Fibroblast of lung (primary cell): ENCODE results near the gene SELENOS.

Experiments
- CTCF ChIP-seq, 2 donors: IDR thresholded peaks in 1 of 2; conservative IDR thresholded peaks in 1 of 2; 1 replicate in 1 of 2; 2 replicates in 1 of 2; pipeline ENCODE4 v1.5.1; 2011 to 2012; ENCODE audit warnings: low read length in 2 of 2, control low read depth in 1 of 2, inconsistent platforms in 1 of 2, low read depth in 1 of 2, mild to moderate bottlenecking in 1 of 2
- EZH2 ChIP-seq: IDR thresholded peaks from 2 replicates; pipeline ENCODE4 v1.5.1; 2012; ENCODE audit warnings: low read length, control low read depth, mild to moderate bottlenecking; ENCODE audit errors: missing control alignments

GRCh38 chr15:101326462-101327146 lies 49.3 kb upstream of the SELENOS start:
- TF ChIP-seq CTCF (conservative IDR thresholded peaks at IDR 0.05 in 1 of 2, IDR thresholded peaks at IDR 0.05 in 1 of 2; ENCODE audit: low read depth in 1 of 2, low read length in 2 of 2) (no peak), EZH2 (no peak)
